Measurements from ENCODE around the gene UNC13B.

GRCh38 chr9:35322075-35322885, 160.5 kb downstream of the UNC13B start:
- no peak for TF ChIP-seq CTCF (IDR thresholded peaks at IDR 0.05)
- no peak for TF ChIP-seq POLR2A (IDR thresholded peaks at IDR 0.05)
